GM21529 (cell line): ENCODE data around the gene STRIP1.
"Not testable (repeated sequence)": the region's sequence is repeated elsewhere in the genome, so short reads cannot be mapped to it uniquely, and the experiment has no call there.

Source experiments
- ATAC-seq: cut with Tn5 transposase; IDR thresholded peaks from one replicate; pipeline ENCODE4 v1.9.1; 2021; ENCODE audit not compliant: unreplicated experiment

STRIP1 gene

DNA sequence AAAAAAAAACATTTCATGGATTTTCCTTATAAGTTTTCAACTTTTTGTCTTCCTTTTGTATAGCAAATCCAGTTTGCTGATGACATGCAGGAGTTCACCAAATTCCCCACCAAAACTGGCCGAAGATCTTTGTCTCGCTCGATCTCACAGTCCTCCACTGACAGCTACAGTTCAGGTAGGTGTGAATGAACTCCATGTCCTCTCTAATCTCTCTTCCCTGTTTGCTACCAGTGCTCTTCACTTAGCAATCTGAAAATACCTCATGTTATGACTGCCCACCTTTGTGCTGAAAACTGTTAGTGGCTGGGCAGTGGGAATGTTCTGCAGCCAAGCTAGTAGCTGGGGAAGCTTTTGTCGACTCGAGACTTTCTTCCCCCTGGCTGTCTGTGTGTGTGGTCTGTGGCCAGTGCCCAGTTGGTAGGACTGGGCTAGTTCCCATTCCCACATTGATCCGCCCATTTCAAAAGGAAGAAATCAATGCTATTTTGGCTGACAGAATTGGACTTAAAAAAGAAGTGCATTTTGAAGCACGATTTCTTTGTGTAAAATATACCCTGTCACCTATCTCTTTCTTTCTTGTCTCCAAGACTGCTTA, 25.4 kb upstream of the STRIP1 start:
- ATAC-seq, result no peak

GRCh38 chr1:110011527-110012041, 22.8 kb upstream of the STRIP1 start:
- ATAC-seq, result peak; percentile 96

- ATAC-seq, result peak; percentile 67
These were observed 22.2 kb upstream of the STRIP1 start for GRCh38 chr1:110012100-110012780.

- no peak for ATAC-seq
These were observed 16.6 kb upstream of the STRIP1 start for GRCh38 chr1:110017792-110018191.

GRCh38 chr1:110018396-110018795, 16.0 kb upstream of the STRIP1 start:
- no peak for ATAC-seq

- no peak for ATAC-seq
These were observed 14.7 kb upstream of the STRIP1 start for GRCh38 chr1:110019770-110020169.

DNA sequence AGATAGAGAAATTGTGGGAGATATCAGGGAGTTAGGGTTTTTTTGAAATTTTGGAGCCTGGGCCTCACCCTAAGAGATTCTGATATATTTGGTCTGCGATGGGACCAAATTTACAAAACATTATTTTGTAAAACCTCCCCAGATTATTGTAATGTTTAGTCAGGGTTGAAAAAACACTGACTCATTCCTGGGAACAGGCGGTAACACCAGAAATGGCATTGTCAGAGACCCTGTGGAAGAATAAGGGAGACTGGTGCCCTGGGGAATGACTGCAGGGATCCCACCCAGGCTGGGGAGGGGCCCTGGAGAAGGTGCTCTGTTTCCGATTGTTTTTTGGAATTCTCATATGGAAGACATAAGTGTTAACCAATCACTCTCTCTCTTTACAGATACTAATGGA, 13.1 kb upstream of the STRIP1 start:
- no peak for ATAC-seq

DNA sequence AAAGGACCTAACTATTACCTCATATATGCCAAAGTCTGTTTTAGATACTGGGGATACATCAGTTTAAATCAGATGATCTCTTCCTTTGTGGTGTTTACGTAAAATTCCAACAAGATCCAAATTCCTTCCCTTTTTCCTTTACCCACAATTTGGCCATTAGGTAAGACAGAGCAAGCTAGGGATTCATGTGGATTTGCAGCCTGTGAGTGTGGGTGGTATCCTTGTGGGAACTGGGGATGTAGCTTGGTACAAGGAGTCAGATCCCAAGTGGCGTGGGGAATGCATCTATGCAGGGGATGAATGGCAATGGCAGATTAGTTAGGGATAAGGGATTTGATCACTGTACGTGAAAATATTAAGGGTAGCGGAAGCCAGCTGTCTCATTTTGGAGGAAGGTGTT, 9.8 kb upstream of the STRIP1 start:
- ATAC-seq, result no peak

GRCh38 chr1:110030687-110031086, 3.7 kb upstream of the STRIP1 start:
- not testable (repeated sequence) for ATAC-seq

DNA sequence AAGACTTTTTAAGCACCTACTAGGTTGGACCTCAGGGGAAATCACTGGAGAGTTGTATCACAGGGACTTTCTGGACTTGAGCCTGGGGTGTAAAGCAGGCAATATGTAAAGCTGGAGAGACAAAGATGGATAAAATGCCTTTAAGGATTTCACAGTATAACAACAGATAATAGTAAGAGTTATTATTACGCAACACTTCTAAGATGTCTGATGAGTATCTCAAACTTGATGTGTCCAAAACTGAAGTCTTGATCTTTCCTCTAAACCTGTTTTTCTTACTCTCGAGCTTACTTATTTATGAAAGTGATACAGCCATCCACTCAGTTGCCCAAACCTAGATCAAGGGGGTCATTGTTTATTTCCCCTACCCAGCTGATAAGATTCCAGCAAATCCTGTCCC, 2.1 kb upstream of the STRIP1 start:
- no peak for ATAC-seq

- no peak for ATAC-seq
These were observed 1.0 kb upstream of the STRIP1 start for GRCh38 chr1:110033421-110033820.

- no peak for ATAC-seq
These were observed 379 bp upstream of the STRIP1 start for GRCh38 chr1:110034040-110034450.

DNA sequence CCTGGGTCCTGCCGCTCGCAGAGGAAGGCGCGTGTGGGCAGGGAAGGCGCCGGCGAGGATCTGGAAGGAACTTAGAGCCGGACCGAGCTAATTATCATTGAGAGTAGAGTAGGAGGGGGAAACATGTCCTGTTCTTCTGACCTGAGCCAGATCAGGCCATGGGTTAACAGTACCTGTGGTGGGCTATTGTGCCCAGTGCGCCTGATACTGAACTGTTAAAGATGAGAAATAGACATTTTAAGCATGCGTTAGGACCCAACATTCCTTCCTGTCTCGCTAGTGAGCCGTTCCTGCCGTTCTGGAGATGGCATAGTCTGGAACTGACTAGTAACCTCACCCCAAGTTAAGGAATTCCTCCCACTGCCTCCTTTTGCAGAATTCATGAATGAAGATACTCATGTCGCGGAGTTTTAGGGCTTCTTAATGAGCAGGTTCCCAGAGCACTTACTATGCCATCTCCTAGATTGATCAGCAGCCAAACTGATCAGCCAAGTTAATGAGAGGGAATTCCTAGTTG, 870 bp downstream of the STRIP1 start:
- peak; percentile 9 for ATAC-seq

DNA sequence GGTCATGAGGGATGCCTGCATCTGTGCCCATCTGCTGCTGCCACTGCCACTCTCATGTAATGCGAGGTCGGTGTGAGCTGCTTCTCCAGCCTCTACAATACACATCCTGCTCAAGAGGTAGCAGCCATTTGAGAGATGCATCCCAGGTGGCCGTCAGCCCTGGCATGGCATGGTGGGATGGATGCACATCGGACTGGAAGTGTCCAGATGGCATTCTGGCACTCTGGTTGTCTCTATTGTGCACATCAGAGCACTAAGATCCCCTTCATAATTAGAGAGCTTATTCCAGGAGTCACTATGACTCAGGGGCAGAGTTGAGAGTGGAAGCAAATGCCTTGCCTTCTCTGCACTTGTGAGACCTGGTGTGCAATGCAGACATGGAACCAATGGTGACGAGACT, 3.8 kb downstream of the STRIP1 start:
- ATAC-seq, result no peak

GRCh38 chr1:110039641-110040040, 5.2 kb downstream of the STRIP1 start:
- no peak for ATAC-seq

GRCh38 chr1:110040548-110040947, 6.1 kb downstream of the STRIP1 start:
- ATAC-seq, result no peak

GRCh38 chr1:110043016-110043415, 8.6 kb downstream of the STRIP1 start:
- ATAC-seq, result no peak

DNA sequence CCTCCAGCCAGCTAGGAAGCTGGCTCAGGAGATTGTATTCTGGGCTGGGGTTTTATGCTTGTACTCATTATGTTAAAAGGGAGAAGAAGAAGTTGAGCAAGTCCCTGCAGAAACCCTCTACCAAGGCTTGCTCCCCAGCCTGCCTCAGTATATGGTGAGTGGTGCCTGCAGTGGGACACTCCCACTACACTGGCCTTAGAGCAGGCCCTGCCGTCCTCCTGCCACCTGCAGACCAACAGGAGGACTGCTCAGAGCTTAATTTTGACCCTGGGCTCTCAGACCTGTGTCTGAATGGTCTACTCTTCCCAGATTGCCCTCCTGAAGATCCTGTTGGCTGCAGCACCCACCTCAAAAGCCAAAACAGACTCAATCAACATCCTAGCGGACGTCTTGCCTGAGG, 13.0 kb downstream of the STRIP1 start:
- ATAC-seq, result no peak

DNA sequence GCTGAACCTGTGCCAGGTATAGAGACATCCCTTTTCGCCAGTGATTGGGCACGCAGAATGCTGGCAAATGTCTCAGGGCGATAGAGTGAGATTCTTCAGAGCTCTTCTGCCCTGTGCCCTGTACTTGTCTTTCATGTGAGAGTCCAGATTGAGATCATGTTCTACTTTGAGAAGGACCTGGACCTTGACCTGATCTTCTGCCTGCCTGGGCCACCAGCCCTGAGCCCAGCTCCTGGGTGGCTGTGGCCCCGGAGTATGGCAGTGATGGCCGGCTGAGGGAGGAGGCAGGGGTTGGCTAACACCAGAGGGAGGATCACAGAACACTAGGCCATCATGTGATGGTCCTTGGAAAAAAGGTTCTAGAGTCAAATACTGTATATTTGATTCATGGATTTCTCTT, 13.8 kb downstream of the STRIP1 start:
- ATAC-seq, result no peak

GRCh38 chr1:110048923-110049601, 14.6 kb downstream of the STRIP1 start:
- no peak for ATAC-seq

DNA sequence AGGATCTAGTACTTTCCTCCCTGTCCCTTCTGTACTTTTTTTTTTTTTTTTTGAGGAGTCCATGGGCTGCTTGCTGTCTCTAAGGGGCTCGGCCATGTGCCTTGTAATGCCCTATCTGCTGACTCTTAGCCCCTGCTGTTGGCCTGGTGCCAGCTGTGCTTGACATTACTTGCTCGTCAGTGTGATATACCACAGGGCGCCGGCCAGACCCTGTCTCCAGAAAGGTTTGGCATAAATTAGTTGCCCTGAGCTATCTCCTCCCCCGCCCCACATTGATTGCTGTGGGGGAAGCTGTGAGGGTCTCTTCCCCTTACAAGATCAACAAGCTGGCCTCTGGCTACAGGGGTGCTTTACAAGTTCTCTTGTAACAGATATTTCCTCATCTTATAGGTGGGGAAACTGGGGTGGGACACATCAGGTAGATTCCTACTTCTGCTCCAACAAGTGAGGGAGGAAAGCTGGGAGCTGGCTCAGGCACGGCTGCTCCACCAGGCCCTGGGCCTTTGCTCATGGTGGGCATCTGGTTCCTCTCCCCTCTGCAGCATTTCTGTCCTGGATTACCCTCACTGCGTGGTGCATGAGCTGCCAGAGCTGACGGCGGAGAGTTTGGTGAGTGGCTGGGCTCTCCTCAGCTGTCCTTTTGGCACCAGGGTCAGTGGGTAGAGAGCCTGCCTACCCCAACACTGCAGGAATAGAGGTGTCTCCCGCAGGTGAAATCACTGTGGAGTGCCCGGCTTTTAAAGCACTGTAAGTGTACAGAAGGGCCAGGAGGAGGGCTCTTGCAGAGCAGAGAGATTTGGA, 15.6 kb downstream of the STRIP1 start:
- no peak for ATAC-seq
